HepG2 (cell line): ENCODE data around the gene YIPF4.

Experiments
- ASH2L ChIP-seq: fragments of 300-600, 200-600 bp; sonication (generic); IDR thresholded peaks from 2 replicates; pipeline ENCODE4 v1.7.0; 2017; ENCODE audit warnings: low read depth, mild to moderate bottlenecking, moderate library complexity, mixed read lengths, low read length; ENCODE audit not compliant: insufficient read length
- CBX5 ChIP-seq: sonication (generic); formaldehyde crosslinking; IDR thresholded peaks from 2 replicates; pipeline ENCODE4 v1.4.0; 2020; ENCODE audit warnings: missing genetic modification reagents, borderline replicate concordance
- MAZ ChIP-seq, 2 experiments: sonication (generic) in 1 of 2; formaldehyde crosslinking in 1 of 2; IDR thresholded peaks; 2 replicates each; pipeline versions ENCODE4 v1.5.0 to v1.6.1; 2012 to 2020; ENCODE audit warnings: low read depth in 2 of 2, mild to moderate bottlenecking in 2 of 2, borderline replicate concordance in 1 of 2, improper control_type of control experiment in 1 of 2, low read length in 1 of 2, missing genetic modification reagents in 1 of 2, moderate library complexity in 1 of 2
- MTA3 ChIP-seq: sonication (generic); formaldehyde crosslinking; IDR thresholded peaks from 2 replicates; pipeline ENCODE4 v1.4.0; 2020; ENCODE audit warnings: missing genetic modification reagents
- PRDM10 ChIP-seq: sonication (generic); formaldehyde crosslinking; IDR thresholded peaks from 2 replicates; pipeline ENCODE4 v1.4.0; 2020; ENCODE audit warnings: low read depth, missing genetic modification reagents
- XRCC5 ChIP-seq: fragments of 200-400 bp; formaldehyde crosslinking; optimal IDR thresholded peaks from 2 replicates; pipeline ENCODE3; 2017; ENCODE audit warnings: mild to moderate bottlenecking, low read length
- ZBTB7A ChIP-seq: sonication (generic); formaldehyde crosslinking; IDR thresholded peaks from 2 replicates; pipeline ENCODE4 v1.8.0; 2022; ENCODE audit warnings: mild to moderate bottlenecking, missing genetic modification reagents
- ZNF362 ChIP-seq: sonication (generic); formaldehyde crosslinking; IDR thresholded peaks from 2 replicates; pipeline ENCODE4 v1.4.0; 2020; ENCODE audit warnings: missing genetic modification reagents, mild to moderate bottlenecking, borderline replicate concordance
- ZNF546 ChIP-seq: sonication (generic); formaldehyde crosslinking; conservative IDR thresholded peaks from 2 replicates; pipeline ENCODE4 v1.8.1; 2023; ENCODE audit warnings: mild to moderate bottlenecking, missing genetic modification reagents
- TF ChIP-seq, protein P1 (sequence below): sonication (generic); formaldehyde crosslinking; IDR thresholded peaks from 2 replicates; pipeline ENCODE4 v1.5.0; 2020; ENCODE audit warnings: mild to moderate bottlenecking, missing genetic modification reagents, moderate library complexity

- TF ChIP-seq CBX5 (CRISPR knock-in tag) (peak; percentile 47; the same call in 1 of the 2 replicates), XRCC5 (peak; percentile 86), ZNF546 (CRISPR knock-in tag) (peak; percentile 84; the same call in 1 of the 2 replicates), ASH2L (peak; percentile 95), PRDM10 (CRISPR knock-in tag) (peak; percentile 61; the same call in 1 of the 2 replicates), MTA3 (CRISPR knock-in tag) (no peak), ZNF362 (CRISPR knock-in tag) (peak; percentile 42; the same call in 1 of the 2 replicates), MAZ (IDR thresholded peaks at IDR 0.05; ENCODE audit: borderline replicate concordance, low read depth, low read length) (no peak), MAZ (CRISPR knock-in tag; IDR thresholded peaks at IDR 0.05; ENCODE audit: low read depth) (peak; percentile 78), ZBTB7A (CRISPR knock-in tag) (peak; percentile 92)
- TF ChIP-seq, protein P1, sequence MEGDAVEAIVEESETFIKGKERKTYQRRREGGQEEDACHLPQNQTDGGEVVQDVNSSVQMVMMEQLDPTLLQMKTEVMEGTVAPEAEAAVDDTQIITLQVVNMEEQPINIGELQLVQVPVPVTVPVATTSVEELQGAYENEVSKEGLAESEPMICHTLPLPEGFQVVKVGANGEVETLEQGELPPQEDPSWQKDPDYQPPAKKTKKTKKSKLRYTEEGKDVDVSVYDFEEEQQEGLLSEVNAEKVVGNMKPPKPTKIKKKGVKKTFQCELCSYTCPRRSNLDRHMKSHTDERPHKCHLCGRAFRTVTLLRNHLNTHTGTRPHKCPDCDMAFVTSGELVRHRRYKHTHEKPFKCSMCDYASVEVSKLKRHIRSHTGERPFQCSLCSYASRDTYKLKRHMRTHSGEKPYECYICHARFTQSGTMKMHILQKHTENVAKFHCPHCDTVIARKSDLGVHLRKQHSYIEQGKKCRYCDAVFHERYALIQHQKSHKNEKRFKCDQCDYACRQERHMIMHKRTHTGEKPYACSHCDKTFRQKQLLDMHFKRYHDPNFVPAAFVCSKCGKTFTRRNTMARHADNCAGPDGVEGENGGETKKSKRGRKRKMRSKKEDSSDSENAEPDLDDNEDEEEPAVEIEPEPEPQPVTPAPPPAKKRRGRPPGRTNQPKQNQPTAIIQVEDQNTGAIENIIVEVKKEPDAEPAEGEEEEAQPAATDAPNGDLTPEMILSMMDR (CRISPR knock-in tag): no peak
These were observed at the start of gene YIPF4 for GRCh38 chr2:32277674-32278477.
